H9 (cell line): ENCODE data around the gene CDH23. TPM values are rescaled to one million over a fixed set of nuclear protein-coding genes. Genes with fewer than 3 reads are reported as not detected.

Experiments
- DNase-seq: peaks from one replicate; pipeline ENCODE4 v3.0.0-alpha.2; 2017
- H2AFZ ChIP-seq: one replicate; pipeline ENCODE4 v1.6.1; 2013; ENCODE audit warnings: mild to moderate bottlenecking, low read length, control low read depth, moderate library complexity
- H2AK5ac ChIP-seq: 2 replicates; pipeline ENCODE4 v1.6.1; 2013; ENCODE audit warnings: low read length, control low read depth, mixed read lengths; ENCODE audit not compliant: insufficient read length
- H2BK120ac ChIP-seq: one replicate; pipeline ENCODE4 v1.6.1; 2013; ENCODE audit warnings: low read depth, mild to moderate bottlenecking, low read length, control low read depth, inconsistent platforms; ENCODE audit not compliant: poor library complexity, severe bottlenecking
- H2BK12ac ChIP-seq: 2 replicates; pipeline ENCODE4 v1.6.1; 2013; ENCODE audit warnings: low read length, control low read depth, mixed read lengths, low read depth; ENCODE audit not compliant: insufficient read length
- H2BK15ac ChIP-seq: 2 replicates; pipeline ENCODE4 v1.6.1; 2013; ENCODE audit warnings: low read depth, low read length, control low read depth
- H2BK20ac ChIP-seq: one replicate; pipeline ENCODE4 v1.6.1; 2013; ENCODE audit warnings: low read depth, mild to moderate bottlenecking, low read length, control low read depth, inconsistent platforms; ENCODE audit not compliant: poor library complexity, severe bottlenecking
- H2BK5ac ChIP-seq: 2 replicates; pipeline ENCODE4 v1.6.1; 2013; ENCODE audit warnings: low read length, control low read depth, mixed read lengths; ENCODE audit not compliant: insufficient read length
- H3K14ac ChIP-seq: 2 replicates; pipeline ENCODE4 v1.6.1; 2013; ENCODE audit warnings: low read length, control low read depth; ENCODE audit not compliant: insufficient read depth
- H3K18ac ChIP-seq: 2 replicates; pipeline ENCODE4 v1.6.1; 2013; ENCODE audit warnings: low read depth, mild to moderate bottlenecking, mixed read lengths, low read length, control low read depth; ENCODE audit not compliant: insufficient read length
- H3K23ac ChIP-seq: 2 replicates; pipeline ENCODE4 v1.6.1; 2013; ENCODE audit warnings: low read length, control low read depth, mixed read lengths, low read depth; ENCODE audit not compliant: insufficient read length
- H3K23me2 ChIP-seq: 2 replicates; pipeline ENCODE4 v1.6.1; 2013; ENCODE audit warnings: low read depth, mild to moderate bottlenecking, mixed read lengths, low read length, control low read depth; ENCODE audit not compliant: insufficient read length, poor library complexity, severe bottlenecking
- H3K27ac ChIP-seq: 2 replicates; pipeline ENCODE4 v1.5.1; 2013; ENCODE audit warnings: low read length, control low read depth, mixed read lengths, low read depth; ENCODE audit not compliant: insufficient read length
- H3K27me3 ChIP-seq: 2 replicates; pipeline ENCODE4 v1.6.1; 2013; ENCODE audit warnings: low read length, control low read depth, inconsistent platforms; ENCODE audit not compliant: insufficient read depth
- H3K4ac ChIP-seq: 2 replicates; pipeline ENCODE4 v1.6.1; 2013; ENCODE audit warnings: low read depth, mild to moderate bottlenecking, control low read depth, inconsistent platforms, low read length, moderate library complexity
- H3K4me1 ChIP-seq: 2 replicates; pipeline ENCODE4 v1.6.1; 2013; ENCODE audit warnings: low read length, control low read depth, inconsistent platforms; ENCODE audit not compliant: insufficient read depth
- H3K4me2 ChIP-seq: 2 replicates; pipeline ENCODE4 v1.6.1; 2013; ENCODE audit warnings: low read length, control low read depth, mixed read lengths; ENCODE audit not compliant: insufficient read length, insufficient read depth
- H3K56ac ChIP-seq: 2 replicates; pipeline ENCODE4 v1.6.1; 2013; ENCODE audit warnings: low read depth, mild to moderate bottlenecking, mixed read lengths, low read length, control low read depth; ENCODE audit not compliant: insufficient read length
- H3K79me1 ChIP-seq: 2 replicates; pipeline ENCODE4 v1.6.1; 2013; ENCODE audit warnings: low read depth, mild to moderate bottlenecking, moderate library complexity, low read length, control low read depth, inconsistent platforms; ENCODE audit not compliant: insufficient read depth, poor library complexity, severe bottlenecking
- H3K79me2 ChIP-seq: 2 replicates; pipeline ENCODE4 v1.6.1; 2013; ENCODE audit warnings: low read length, control low read depth, inconsistent platforms; ENCODE audit not compliant: insufficient read depth
- H3K9ac ChIP-seq: 2 replicates; pipeline ENCODE4 v1.6.1; 2013; ENCODE audit warnings: low read length, control low read depth, mixed read lengths; ENCODE audit not compliant: insufficient read length; ENCODE audit errors: extremely low read depth
- H3K9me3 ChIP-seq: one replicate; pipeline ENCODE4 v1.6.1; 2013; ENCODE audit warnings: low read depth, low read length, inconsistent platforms; ENCODE audit not compliant: control insufficient read depth
- H3T11ph ChIP-seq: one replicate; pipeline ENCODE4 v1.6.1; 2013; ENCODE audit warnings: mild to moderate bottlenecking, low read length, control low read depth, inconsistent platforms
- H4K20me1 ChIP-seq: one replicate; pipeline ENCODE4 v1.6.1; 2013; ENCODE audit not compliant: control insufficient read depth, insufficient read length, insufficient read depth
- H4K5ac ChIP-seq: 2 replicates; pipeline ENCODE4 v1.6.1; 2013; ENCODE audit warnings: low read depth, mild to moderate bottlenecking, mixed read lengths, low read length, control low read depth; ENCODE audit not compliant: insufficient read length
- H4K8ac ChIP-seq: replicated peaks from 2 replicates; pipeline ENCODE4 v1.6.1; 2013; ENCODE audit warnings: low read length, control low read depth, mixed read lengths, low read depth; ENCODE audit not compliant: insufficient read length
- H4K91ac ChIP-seq: 2 replicates; pipeline ENCODE4 v1.6.1; 2013; ENCODE audit warnings: low read depth, mild to moderate bottlenecking, moderate library complexity, mixed read lengths, low read length, control low read depth; ENCODE audit not compliant: insufficient read length
- H3K27ac Mint-ChIP-seq, 3 experiments: 2 replicates in 2 of 3; 3 replicates in 1 of 3; pipeline ENCODE4 v1.8.0; 2020 to 2021; ENCODE audit warnings: mixed read lengths in 3 of 3, mild to moderate bottlenecking in 1 of 3, moderate library complexity in 1 of 3
- H3K27me3 Mint-ChIP-seq: 2 replicates; pipeline ENCODE4 v1.8.0; 2021; ENCODE audit warnings: low read depth, mild to moderate bottlenecking, moderate library complexity, mixed read lengths
- H3K36me3 Mint-ChIP-seq, 3 experiments: 2 replicates in 2 of 3; 3 replicates in 1 of 3; pipeline ENCODE4 v1.8.0; 2020 to 2021; ENCODE audit warnings: low read depth in 3 of 3, mixed read lengths in 3 of 3; ENCODE audit not compliant: insufficient read depth in 1 of 3
- H3K4me1 Mint-ChIP-seq, 2 experiments: 2 replicates each; pipeline ENCODE4 v1.8.0; 2020; ENCODE audit warnings: mixed read lengths in 2 of 2
- H3K4me3 Mint-ChIP-seq, 2 experiments: 2 replicates in 1 of 2; 3 replicates in 1 of 2; pipeline ENCODE4 v1.8.0; 2020 to 2021; ENCODE audit warnings: mild to moderate bottlenecking in 2 of 2, mixed read lengths in 2 of 2, moderate library complexity in 1 of 2
- H3K9me3 Mint-ChIP-seq, 2 experiments: 2 replicates in 1 of 2; 3 replicates in 1 of 2; pipeline ENCODE4 v1.8.0; 2020; ENCODE audit warnings: mild to moderate bottlenecking in 2 of 2, mixed read lengths in 2 of 2, moderate library complexity in 1 of 2
- whole genome bisulfite sequencing: extraction: QIAGEN DNeasy Blood & Tissue Kit; methylation state at CpG from one replicate; pipeline ENCODE4 v1.1.7; 2013; ENCODE audit warnings: missing lambda C conversion rate, low lambda C conversion rate, mixed read lengths; ENCODE audit not compliant: insufficient read length; ENCODE audit errors: extremely low coverage; 5-methylcytosine and 5-hydroxymethylcytosine counted together
- total RNA-seq: library from RNA; stranded (reverse); gene quantifications from 2 replicates; pipeline ENCODE4 v1.2.1, GENCODE V29; 2021
- TF ChIP-seq, protein P1 (sequence below): fragments of 200-600 bp; sonication (generic); conservative IDR thresholded peaks from 3 replicates; pipeline ENCODE4 v1.8.0; 2021; ENCODE audit warnings: antibody characterized with exemption, mild to moderate bottlenecking

The CDH23 gene
- total RNA-seq, 1 experiment from 2014 or later: 2.1 TPM

GRCh38 chr10:71664585-71664984, 267.9 kb downstream of the CDH23 start:
- Histone ChIP-seq H2BK5ac (no peak overlapping the region), H3K27me3 (no peaks in the 10 kb centered on the region), H4K5ac (no peak overlapping the region), H3K79me1 (no peaks in the 10 kb centered on the region), H3T11ph (no peak overlapping the region), H3K23me2 (no peaks in the 10 kb centered on the region), H4K8ac (no peak overlapping the region), H3K9ac (no peak overlapping the region), H3K14ac (no peak overlapping the region), H4K91ac (no peak overlapping the region), H3K27ac (no peak overlapping the region), H2AK5ac (no peak overlapping the region), H2BK12ac (no peak overlapping the region), H4K20me1 (no peaks in the 10 kb centered on the region), H3K56ac (no peak overlapping the region), H3K4ac (no peak overlapping the region), H3K4me2 (no peak overlapping the region), H3K4me1 (peaks cover 2% of the 10 kb centered on the region; the same call in 1 of the 2 replicates), H2AFZ (no peak overlapping the region), H3K18ac (no peak overlapping the region), H2BK20ac (no peak overlapping the region), H3K23ac (no peak overlapping the region), H3K79me2 (no peaks in the 10 kb centered on the region), H3K9me3 (no peaks in the 10 kb centered on the region), H2BK120ac (no peak overlapping the region), H2BK15ac (no peak overlapping the region)
- H3K4me3 Mint-ChIP-seq: no peak overlapping the region
- TF ChIP-seq, protein P1, sequence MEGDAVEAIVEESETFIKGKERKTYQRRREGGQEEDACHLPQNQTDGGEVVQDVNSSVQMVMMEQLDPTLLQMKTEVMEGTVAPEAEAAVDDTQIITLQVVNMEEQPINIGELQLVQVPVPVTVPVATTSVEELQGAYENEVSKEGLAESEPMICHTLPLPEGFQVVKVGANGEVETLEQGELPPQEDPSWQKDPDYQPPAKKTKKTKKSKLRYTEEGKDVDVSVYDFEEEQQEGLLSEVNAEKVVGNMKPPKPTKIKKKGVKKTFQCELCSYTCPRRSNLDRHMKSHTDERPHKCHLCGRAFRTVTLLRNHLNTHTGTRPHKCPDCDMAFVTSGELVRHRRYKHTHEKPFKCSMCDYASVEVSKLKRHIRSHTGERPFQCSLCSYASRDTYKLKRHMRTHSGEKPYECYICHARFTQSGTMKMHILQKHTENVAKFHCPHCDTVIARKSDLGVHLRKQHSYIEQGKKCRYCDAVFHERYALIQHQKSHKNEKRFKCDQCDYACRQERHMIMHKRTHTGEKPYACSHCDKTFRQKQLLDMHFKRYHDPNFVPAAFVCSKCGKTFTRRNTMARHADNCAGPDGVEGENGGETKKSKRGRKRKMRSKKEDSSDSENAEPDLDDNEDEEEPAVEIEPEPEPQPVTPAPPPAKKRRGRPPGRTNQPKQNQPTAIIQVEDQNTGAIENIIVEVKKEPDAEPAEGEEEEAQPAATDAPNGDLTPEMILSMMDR: no peak
- H3K27me3 Mint-ChIP-seq: peaks cover 31% of the 10 kb centered on the region
- H3K36me3 Mint-ChIP-seq: peaks cover 0 to 5% (median 0%) of the 10 kb centered on the region in 3 experiments; a peak in 1 of 7 replicates
- no CpG with 5 or more reads among the region's 2 CpGs for WGBS
- peaks cover 2 to 8% of the 10 kb centered on the region in 2 experiments; a peak in 1 of 5 replicates for H3K9me3 Mint-ChIP-seq
- peaks cover 38 to 66% of the 10 kb centered on the region in 2 experiments for H3K4me1 Mint-ChIP-seq
- H3K27ac Mint-ChIP-seq: no peak overlapping the region
- no peak for DNase-seq
